ENCODE data around the gene SHOC1.
"Not testable (repeated sequence)": the region's sequence is repeated elsewhere in the genome, so short reads cannot be mapped to it uniquely, and the experiment has no call there.

Gene SHOC1

DNA sequence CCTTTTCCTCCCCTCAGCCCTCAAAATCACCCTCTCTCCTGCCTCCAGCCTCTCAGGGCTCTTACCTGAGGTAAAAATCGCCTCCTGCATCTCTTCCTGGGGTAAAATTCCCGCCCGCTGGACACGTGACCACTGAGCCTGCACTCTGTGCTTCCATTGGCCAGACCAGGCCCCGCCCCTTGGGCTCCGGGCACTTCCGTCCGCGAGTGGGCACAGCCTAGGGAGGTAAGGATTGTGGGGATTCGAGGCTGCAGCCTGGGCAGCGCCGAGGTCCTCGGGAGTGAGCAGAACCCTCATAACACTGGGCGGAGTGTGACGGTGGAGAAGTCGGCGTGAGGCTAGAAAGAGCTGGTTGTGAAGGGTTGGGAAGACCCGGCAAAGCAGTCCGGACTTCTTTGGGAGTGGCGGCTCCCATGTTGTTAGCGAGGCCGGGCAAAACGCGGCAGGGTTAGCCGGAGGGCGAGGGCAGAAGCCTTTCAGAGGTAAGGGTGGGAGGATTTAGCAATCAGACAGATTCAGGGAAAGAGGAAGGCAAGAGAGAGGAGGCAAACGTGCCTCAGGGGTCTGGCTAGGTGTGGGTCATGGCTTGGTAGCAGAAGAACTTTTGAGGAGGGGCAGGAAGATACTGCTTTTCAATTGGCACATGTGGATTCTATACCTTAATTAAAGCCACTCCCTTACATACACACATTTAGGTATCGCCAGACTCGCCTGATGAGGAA, at the start of gene SHOC1:
Gene SHOC1 (minus strand): TSS at position 103 of the 722 bp plus-strand sequence. CDS start 3,519 bp downstream, outside the sequence.
- no peak for DNase-seq

DNA sequence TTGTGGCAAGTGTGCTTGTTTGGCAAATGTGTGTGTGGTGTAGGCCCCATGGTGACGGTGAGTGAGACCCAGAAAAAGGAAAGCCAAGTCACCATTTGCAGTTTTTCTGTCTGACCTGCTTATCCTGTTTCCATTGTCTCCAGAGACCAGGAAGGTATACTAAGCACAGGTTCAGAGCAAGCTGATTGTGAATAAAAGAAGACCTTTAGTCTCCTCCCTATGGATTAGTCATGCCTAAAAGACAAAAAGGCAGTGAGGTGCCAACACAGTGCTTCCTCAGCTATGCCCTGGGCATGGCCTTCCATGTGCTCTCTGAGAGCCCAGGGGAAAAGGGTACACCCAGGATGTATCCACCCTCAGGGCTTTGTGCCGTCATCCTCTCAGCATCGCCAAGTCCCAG, 49.2 kb upstream of the SHOC1 start:
- no peak for DNase-seq

DNA sequence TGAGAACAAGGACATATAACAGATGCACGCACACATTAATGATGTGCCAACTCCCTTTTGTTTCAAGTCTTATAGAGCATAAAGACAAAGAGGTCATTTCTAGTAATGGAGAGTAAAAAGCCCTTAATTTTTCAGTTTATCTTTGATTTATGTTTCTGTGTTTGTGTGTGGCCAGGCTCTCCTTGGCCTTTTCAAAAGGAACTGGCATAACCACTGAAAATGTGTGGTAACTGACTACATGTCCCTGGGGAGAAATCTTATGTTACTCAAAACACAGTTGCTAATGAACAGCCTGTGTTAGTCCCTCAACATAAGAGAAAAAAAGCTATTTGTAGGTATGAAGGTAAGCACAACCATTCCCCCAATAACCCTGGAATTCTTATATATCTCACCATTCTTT, 47.6 kb upstream of the SHOC1 start:
- DNase-seq = no peak

GRCh38 chr9:111840442-111840841, 45.7 kb upstream of the SHOC1 start:
- no peak for DNase-seq

- DNase-seq = no peak
These were observed 45.2 kb upstream of the SHOC1 start for GRCh38 chr9:111839987-111840386.

GRCh38 chr9:111839387-111839786, 44.6 kb upstream of the SHOC1 start:
- no peak for DNase-seq

DNA sequence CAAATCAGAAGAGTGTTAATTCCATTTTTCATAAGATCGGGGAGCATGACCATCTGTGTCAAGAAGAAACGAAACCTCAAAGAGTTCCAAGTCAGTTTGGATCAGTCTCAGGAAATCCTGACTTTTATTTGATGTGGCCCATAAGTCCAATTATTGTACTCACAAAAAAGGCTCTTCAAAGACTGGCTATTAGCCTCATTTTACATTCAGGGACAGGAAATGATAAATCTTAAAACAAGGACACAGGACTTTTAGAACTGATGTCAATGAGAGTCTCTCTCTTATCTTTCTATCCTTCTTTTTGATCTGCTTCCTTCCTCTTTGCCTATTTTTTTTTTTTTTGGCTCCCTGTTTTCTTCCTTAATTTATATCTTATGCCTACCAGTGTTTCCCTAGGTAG, 43.7 kb upstream of the SHOC1 start:
- DNase-seq = no peak

DNA sequence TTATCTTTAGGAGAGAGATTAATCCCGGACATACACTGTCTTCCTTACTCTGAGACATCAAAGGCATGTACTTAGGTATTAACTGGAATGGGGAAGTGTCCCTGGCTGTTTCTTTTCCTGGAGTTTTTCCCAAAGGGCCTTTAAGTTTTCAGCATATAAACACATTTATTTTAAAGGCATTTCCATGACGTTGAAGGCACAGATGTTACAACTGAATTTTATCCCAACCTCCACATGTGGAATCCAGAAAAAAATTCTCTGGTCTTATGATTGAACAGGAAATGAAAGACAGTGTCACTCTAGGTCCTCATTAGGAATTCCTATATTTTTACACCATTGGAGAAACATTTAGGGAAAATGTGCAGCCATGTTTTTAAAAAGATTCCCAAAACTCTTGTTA, 41.6 kb upstream of the SHOC1 start:
- DNase-seq = no peak

DNA sequence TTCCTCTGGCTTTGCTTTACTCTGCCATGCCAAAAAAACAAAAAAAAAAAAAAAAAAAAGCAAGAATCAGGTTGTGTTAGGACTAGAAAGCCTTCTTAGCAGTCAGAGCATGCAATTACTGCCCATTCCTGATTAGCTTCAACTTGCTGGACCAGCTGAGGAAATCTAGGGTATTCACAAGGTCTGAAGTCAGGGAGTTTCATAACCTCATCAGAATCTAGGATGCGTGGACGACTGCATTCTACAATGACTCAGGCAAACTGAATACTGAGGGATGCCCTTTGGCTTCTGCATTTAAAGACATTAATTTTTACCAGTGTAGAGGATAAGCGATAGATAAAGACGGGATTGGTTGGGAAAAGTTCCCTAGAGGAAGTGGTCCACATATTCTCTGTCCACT, 39.2 kb upstream of the SHOC1 start:
- no peak for DNase-seq

- no peak for DNase-seq
These were observed 37.7 kb upstream of the SHOC1 start for GRCh38 chr9:111832449-111832848.

DNA sequence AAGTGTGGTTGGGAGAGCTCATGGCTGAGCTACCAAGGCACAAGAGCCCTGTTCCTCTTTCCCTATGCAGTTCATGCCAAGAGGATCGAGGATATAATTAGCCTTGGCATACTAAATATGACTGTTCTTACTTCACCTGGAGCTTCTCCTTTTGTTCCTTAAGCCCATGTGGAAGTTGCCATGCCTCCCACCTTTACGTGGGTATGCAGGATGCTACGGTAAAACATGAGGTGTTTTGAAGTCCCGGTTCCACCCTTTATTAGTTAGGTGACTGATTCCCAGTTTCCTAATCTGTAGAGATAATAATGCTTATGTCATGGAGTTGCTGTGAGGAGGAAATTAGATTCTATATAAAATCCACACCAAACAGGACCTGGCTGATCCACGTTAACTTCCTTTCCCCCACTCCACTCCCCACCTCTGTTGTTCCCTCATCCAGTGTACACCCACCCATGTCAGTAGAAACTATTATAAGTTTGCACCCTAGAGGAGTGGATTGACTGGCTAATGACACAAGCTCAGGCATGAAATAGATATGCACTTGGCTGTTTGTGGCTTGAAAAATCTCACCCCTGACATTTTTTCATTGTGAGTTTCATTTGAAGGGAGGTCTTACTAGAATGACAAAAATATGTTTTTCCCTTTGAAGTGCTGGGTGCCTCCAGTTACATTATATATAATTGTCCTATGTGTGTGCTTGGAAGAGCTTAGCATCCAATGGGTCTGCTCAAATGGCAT, 36.8 kb upstream of the SHOC1 start:
- no peak for DNase-seq

DNA sequence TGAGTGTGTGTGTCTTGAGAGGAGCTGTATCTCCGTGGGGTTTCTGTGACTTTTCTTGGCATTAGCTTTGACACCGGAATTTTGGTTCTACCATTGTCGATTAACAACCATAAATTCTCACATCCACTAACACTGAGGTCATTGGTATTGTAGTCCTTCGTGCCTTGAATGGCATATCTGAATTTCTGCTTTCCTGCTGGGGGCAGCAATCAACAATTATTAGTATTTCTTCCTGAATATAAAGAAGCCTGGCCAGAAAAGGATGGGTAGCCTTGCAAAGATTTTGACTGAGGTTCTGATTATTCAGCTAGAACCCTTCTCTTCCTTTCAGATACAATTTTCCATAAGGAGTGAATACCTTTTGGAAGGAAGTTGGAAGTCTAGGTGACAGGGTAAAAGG, 33.5 kb upstream of the SHOC1 start:
- no peak for DNase-seq

DNA sequence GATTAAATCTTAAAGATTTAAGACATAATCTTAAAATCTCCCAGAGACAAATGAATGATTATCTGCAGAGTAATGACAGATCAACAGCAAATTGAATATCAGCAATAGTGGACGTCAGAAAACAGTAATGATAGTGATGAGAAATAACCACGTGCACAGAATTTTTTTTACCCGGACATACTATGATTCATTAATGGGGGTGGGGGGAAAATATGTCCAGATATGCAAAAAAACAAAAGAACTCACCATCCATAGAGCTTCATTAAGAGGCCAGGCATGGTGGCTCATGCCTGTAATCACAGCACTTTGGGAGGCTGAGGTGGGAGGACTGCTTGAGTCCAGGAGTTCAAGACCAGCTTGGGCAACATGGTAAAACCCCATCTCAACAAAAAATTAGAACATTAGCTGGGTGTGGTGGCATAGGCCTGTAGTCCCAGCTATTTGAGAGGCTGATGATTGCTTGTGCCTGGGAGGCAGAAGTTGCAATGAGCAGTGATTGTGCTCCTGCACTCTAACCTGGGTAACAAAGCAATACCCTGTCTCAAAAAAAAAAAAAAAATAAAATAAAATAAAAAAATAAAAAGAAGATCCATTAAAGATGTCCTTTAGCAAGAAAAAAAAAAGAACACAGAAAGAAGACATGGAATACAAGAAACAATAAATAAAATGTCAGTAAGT, 30.9 kb upstream of the SHOC1 start:
- no peak for DNase-seq

- no peak for DNase-seq
These were observed 26.3 kb upstream of the SHOC1 start for GRCh38 chr9:111821006-111821528.

DNA sequence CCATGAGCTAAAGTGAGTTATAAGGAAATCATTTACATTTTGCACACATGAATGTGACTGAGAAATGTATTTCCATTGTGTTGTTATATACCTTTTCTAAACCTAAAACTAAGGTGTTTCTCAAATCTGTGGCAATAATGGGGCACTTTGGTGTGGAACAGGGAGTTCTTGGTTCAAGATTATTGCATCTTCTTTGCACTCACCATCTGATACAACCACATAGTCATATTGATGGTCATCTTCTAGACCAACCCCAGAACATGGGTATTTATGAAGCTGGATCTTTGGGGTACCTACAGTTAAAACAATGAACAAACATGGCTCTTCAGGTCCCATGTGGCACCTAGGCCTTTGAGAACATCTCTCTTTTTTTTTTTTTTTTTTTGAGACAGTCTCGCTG, 24.6 kb upstream of the SHOC1 start:
- DNase-seq = no peak

DNA sequence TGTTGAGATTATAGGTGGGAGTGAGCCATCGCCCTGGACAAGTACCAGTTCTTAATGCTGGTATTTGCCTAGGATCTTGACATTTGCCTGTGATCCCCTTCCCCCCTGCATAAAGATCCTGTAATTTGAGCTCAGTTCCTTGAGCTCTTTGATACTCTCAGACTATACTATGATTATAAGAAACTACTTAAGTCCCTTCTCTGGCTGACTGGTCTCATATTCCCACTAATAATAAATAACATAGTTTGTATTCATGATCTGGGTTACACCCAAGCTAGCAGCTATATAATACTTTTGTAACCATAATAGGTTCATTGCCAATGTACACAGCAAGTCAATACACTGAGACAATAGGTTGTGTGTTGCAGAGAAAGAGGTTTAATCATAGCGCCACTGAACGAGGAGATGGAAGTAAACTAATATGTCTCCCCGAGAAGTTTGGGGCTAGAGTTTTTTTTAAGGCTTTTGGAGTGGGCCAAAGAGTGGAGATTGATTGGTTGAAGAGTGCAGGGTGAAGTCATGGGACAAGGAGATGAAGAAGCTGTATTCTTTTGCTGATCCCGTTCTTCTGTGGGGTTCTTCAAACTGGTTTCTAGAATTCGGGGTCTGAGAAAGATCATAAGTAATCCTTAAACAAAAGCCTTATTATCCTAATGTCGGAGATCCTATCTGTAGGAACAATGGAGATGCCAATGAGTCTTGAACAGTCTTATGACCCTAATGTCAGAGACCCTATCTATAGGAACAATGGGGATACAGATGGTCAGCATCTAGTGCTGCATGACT, 20.7 kb upstream of the SHOC1 start:
- DNase-seq = no peak

DNA sequence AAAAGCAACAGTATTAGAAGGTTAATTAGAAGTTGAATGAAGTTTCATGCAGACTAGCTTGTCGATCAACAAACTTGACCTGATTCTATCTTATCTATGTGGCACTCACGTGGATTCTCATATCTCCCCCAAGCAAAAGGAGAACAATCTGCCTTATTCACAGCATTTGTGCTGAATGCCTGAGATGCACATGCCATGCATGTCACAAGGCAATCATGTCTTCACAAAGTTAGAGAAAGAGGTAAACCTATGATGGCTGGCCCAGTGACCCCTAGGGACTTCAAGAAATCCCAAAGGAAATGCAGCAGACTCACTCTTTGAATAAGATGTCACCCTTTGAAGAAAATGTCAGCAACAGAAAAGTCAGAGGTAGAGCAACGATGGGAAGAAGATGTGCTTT, 17.6 kb upstream of the SHOC1 start:
- DNase-seq = no peak

- no peak for DNase-seq
These were observed 16.2 kb upstream of the SHOC1 start for GRCh38 chr9:111810908-111811307.

- not testable (repeated sequence) for DNase-seq
These were observed 15.7 kb upstream of the SHOC1 start for GRCh38 chr9:111810415-111810814.

DNA sequence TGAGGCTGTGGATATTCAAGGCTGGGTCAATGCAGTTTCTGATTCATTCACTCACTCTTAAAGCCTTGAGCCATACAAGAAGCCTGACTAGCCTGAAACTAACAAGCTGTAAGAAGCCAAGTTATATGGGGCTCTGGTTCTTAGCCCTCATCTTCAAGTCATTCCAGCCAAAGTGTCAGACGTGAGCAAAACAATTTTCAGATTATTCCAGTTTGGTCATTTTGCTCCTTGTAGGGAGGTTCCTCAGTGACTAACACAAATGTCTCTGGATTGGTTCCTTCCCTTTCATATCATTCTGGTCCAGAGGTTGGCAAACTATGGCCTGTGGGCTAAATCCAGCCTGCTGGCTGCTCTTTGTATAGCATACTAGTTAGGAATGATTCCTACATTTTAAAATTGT, 12.5 kb upstream of the SHOC1 start:
- no peak for DNase-seq

DNA sequence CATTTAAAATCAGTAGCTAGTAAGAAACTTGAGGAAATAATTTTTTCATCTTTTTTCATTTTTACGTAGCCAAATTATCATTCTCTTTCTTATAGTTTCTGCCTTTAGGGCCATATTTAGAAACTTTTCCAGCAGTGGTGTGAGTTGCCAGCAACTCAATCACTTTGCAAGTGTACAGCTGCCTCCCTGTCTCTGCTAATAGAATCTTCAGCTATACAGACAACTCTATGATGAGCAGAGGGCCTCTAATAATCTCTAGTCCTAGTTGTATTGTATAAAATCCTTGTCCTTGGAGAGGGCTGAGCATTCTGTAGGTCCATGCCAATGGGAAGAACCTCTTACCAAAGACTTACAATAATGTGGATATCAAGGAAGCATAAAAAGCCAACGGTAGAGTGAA, 11.5 kb upstream of the SHOC1 start:
- DNase-seq = no peak

DNA sequence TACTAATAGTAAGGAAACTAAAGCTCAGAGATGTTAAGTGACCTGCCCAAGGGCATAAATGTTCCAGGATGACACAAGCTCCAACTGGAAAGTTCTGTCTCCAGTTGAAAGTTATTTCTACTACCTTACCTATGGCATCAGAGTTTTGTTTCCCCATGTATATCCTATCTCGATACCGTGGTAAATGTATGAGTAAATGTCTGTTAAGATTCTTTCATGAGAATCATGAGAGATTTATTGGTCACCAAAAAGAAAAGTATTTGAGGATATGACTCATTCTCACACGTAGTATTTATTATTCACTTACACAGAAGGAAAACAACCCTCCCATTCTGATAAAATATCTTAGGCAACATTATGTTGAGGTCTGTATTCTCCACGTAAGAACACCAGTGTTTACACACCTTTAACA, 11.1 kb upstream of the SHOC1 start:
- DNase-seq = no peak

- DNase-seq = no peak
These were observed 10.5 kb upstream of the SHOC1 start for GRCh38 chr9:111805262-111805661.

Data from stimulated activated CD4-positive, alpha-beta T cell treated with anti-CD3 and anti-CD28 coated beads, Interleukin-2, amount 100 ng/mL, for 24 hours (primary cell).